Body of pancreas (tissue), 4 donors: Measurements from ENCODE around the gene CHD6. TPM values are rescaled to one million over a fixed set of nuclear protein-coding genes. Genes with fewer than 3 reads are reported as not detected.

Experiments used
- ATAC-seq: fragments of 150-250 bp; one replicate; pipeline ENCODE4 v1.9.1; 2016
- DNase-seq, 4 donors: peaks; one replicate each; pipeline ENCODE4 v3.0.0-alpha.2; 2019
- H3K27ac ChIP-seq, 4 donors: fragments of 200-600 bp; sonication (generic); 1 replicate in 3 of 4; 2 replicates in 1 of 4; pipeline versions ENCODE4 v1.5.1 to v1.6.1; 2016 to 2019; ENCODE audit warnings: mild to moderate bottlenecking in 1 of 4, mixed read lengths in 1 of 4, moderate library complexity in 1 of 4
- H3K27me3 ChIP-seq, 2 donors: fragments of 200-600 bp; sonication (generic); one replicate each; pipeline ENCODE4 v1.6.0; 2016; ENCODE audit warnings: mild to moderate bottlenecking in 1 of 2
- H3K36me3 ChIP-seq, 2 donors: fragments of 200-600 bp; sonication (generic); replicated peaks in 1 of 2; 2 replicates each; pipeline ENCODE4 v1.5.1; 2016; ENCODE audit warnings: low read depth in 2 of 2; ENCODE audit not compliant: insufficient read depth in 1 of 2
- H3K4me1 ChIP-seq: fragments of 200-600 bp; sonication (generic); one replicate; pipeline ENCODE4 v1.6.0; 2016
- H3K4me3 ChIP-seq, 2 donors: fragments of 200-600 bp; sonication (generic); 1 replicate in 1 of 2; 2 replicates in 1 of 2; pipeline ENCODE4 v1.5.1; 2016 to 2019
- H3K9me3 ChIP-seq, 3 donors: fragments of 200-600 bp; sonication (generic); 1 replicate in 2 of 3; 2 replicates in 1 of 3; pipeline ENCODE4 v1.5.1; 2016
- POLR2A ChIP-seq, 3 donors: fragments of 450-650 bp; IDR thresholded peaks; one replicate each; pipeline ENCODE4 v1.6.1; 2016; ENCODE audit warnings: antibody characterized with exemption in 3 of 3, mild to moderate bottlenecking in 2 of 3
- WGBS, 2 donors: methylation state at CpG; one replicate each; pipeline ENCODE4 v1.1.5; 2017; 5-methylcytosine and 5-hydroxymethylcytosine counted together
- intact Hi-C: fragments of 100-400 bp; cut with DNase I; formaldehyde crosslinking; loops from one replicate; pipeline ENCODE4 v1.15.1; 2023
- total RNA-seq, 2 donors: library from RNA; depleted of rRNA; stranded (reverse); fragments of >200 nt; gene quantifications; one replicate each; pipeline ENCODE4 v1.1.0, GENCODE V29; 2016
- TF ChIP-seq, protein P1 (sequence below), 7 experiments: fragments of 450-650 bp in 4 of 7; fragments of 200-600 bp in 3 of 7; sonication (generic) in 3 of 7; IDR thresholded peaks; one replicate each; pipeline ENCODE4 v1.5.1; 2016 to 2019; ENCODE audit warnings: antibody characterized with exemption in 7 of 7

Gene CHD6
- total RNA-seq, 2 donors from 2014 or later: 21.8 to 43.5 TPM

DNA sequence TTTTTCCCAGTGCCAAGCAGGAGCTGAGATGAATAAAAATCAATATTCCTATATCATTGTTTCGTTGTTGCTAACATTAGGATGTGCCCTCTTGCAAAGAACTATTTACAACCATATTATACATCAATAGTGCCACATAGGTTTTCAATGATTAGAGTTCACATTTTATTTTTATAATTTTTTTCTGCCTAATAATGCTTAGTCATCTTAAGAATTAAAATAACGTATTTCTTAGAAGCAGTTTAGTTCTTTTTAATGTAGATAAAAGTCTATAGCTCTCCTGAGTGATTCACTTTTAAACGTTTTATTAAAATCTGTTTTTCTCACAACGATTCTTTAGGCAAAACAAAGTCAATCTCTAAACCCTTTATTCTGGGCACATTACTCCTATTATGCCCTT is 71.6 kb downstream of the CHD6 start:
- no peak for DNase-seq
- 79 to 83% methylated on average over 4 of the region's 4 CpGs for WGBS, 2 donors
- Histone ChIP-seq H3K4me1 (no peaks in the 10 kb centered on the region), H3K9me3 (no peaks in the 10 kb centered on the region), H3K27me3 (no peaks in the 10 kb centered on the region), H3K4me3 (no peak overlapping the region), H3K27ac (no peak overlapping the region), H3K36me3 (no peaks in the 10 kb centered on the region)
- TF ChIP-seq, protein P1, sequence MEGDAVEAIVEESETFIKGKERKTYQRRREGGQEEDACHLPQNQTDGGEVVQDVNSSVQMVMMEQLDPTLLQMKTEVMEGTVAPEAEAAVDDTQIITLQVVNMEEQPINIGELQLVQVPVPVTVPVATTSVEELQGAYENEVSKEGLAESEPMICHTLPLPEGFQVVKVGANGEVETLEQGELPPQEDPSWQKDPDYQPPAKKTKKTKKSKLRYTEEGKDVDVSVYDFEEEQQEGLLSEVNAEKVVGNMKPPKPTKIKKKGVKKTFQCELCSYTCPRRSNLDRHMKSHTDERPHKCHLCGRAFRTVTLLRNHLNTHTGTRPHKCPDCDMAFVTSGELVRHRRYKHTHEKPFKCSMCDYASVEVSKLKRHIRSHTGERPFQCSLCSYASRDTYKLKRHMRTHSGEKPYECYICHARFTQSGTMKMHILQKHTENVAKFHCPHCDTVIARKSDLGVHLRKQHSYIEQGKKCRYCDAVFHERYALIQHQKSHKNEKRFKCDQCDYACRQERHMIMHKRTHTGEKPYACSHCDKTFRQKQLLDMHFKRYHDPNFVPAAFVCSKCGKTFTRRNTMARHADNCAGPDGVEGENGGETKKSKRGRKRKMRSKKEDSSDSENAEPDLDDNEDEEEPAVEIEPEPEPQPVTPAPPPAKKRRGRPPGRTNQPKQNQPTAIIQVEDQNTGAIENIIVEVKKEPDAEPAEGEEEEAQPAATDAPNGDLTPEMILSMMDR (IDR thresholded peaks at IDR 0.05): no peak
- TF ChIP-seq POLR2A (IDR thresholded peaks at IDR 0.05): no peak
- no peak for ATAC-seq
- intact Hi-C loops: no loop called here

DNA sequence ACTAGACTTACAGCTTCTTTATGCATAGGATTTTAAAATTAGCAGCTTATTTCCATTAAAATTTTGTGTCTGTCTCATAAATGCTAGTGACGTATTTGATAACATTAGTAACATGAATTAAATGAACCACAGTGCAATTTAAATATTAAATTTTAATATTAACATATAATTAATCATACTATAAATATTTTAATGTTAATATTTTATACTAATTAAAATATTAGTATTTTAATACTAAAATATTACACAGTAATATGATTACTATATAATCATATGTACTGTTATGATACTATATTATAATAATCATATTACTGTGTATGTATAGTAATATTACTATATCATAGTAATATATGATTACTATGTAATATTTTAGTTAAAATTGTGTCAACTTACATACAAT is 73.7 kb downstream of the CHD6 start:
- WGBS, 2 donors: 96 to 97% methylated on average over 1 of the region's 1 CpG
- TF ChIP-seq, protein P1 (IDR thresholded peaks at IDR 0.05): no peak
- TF ChIP-seq POLR2A (IDR thresholded peaks at IDR 0.05): no peak
- no peaks in the 10 kb centered on the region for H3K9me3 ChIP-seq
- H3K4me1 ChIP-seq: no peaks in the 10 kb centered on the region
- no peak for ATAC-seq
- H3K27ac ChIP-seq: no peak overlapping the region
- no peaks in the 10 kb centered on the region for H3K36me3 ChIP-seq
- no peaks in the 10 kb centered on the region for H3K27me3 ChIP-seq
- DNase-seq: no peak
- no peak overlapping the region for H3K4me3 ChIP-seq
- intact Hi-C loops: no loop called here

DNA sequence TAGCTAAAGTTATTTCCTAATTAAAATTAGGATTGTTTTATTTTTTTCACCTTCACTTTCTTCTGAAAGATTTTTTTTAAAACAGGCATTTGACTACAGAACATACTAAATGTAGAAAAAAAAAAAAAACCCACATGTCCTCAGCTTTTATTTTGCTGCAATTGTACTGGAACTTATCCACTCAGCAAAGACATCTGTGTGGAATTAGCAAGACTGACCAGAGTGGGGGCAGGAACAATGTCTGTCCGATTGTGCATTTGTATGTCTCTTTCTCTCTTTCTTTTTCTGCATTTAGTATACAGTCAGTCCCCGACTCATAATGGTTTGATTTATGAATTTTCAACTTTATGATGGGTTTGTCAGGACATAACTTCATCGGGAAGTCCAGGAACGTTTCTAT is 77.3 kb downstream of the CHD6 start:
- 66 to 67% methylated on average over 4 of the region's 4 CpGs for WGBS, 2 donors
- intact Hi-C loops: no loop called here
- Histone ChIP-seq H3K27ac (no peak overlapping the region), H3K9me3 (no peaks in the 10 kb centered on the region), H3K36me3 (no peaks in the 10 kb centered on the region), H3K27me3 (no peaks in the 10 kb centered on the region), H3K4me1 (no peaks in the 10 kb centered on the region), H3K4me3 (no peak overlapping the region)
- DNase-seq: no peak
- no peak for ATAC-seq
- TF ChIP-seq, protein P1 (IDR thresholded peaks at IDR 0.05): no peak
- TF ChIP-seq POLR2A (IDR thresholded peaks at IDR 0.05): no peak

DNA sequence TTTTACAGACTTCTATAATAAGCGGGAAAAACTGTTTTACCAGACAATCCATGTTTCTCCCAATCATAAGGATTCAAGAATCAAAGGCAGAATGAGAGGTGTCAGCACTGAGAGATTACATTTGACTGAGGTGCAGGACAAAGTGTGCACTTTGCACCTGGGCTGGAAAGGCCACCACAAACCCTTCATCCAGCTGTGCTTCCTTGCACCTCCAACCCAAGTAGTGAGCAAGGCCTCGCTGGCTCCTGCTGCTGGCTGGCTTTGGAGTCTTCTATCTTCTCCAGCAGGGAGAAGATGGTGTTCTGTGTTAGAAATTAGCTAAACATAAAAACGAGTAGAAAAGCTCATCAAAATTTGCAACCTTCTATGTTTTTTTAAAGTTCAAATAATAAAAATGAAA is 77.7 kb downstream of the CHD6 start:
- no peak overlapping the region for H3K4me3 ChIP-seq
- WGBS, 2 donors: 71 to 80% methylated on average over 3 of the region's 3 CpGs
- no peaks in the 10 kb centered on the region for H3K9me3 ChIP-seq
- DNase-seq: no peak
- H3K27me3 ChIP-seq: no peaks in the 10 kb centered on the region
- ATAC-seq: no peak
- intact Hi-C loops: no loop called here
- H3K4me1 ChIP-seq: no peaks in the 10 kb centered on the region
- no peak overlapping the region for H3K27ac ChIP-seq
- no peaks in the 10 kb centered on the region for H3K36me3 ChIP-seq
- TF ChIP-seq POLR2A (IDR thresholded peaks at IDR 0.05): no peak
- TF ChIP-seq, protein P1 (IDR thresholded peaks at IDR 0.05): no peak

DNA sequence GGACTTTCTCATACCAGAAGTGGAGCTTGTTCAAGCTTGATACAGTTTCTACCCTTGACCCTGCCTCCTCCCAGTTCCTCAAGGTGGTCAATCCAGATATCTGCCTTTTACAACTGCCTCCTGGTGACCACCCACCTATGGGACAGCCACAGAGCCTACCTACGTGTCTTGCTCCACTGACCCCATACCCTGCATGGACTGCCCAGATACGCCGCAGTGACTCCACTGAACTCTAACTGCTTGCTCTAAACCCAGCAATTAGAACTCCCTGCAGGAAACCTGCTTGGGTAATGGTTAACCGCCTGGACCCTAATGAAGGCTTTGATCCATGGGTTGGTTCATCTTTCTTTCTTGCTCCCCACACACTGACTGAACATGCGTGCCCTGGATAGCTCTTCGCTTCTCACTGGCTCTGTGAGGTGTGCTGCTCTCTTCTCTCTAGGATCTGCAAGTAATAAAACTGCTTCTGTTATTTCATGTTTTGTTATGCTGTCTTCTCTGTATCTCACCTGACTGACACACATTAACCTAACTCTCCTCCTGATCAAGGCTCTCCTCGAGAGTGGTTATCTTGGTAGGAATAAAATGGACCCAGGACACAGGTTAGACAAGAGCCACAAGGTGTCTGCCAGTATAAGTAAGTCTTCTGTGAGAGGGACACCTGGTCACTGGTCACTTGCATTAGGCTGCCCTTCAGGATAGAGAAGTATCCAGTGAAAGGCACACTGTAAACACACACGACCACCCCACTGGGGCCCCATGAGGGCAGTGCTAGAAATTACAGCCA is 79.2 kb downstream of the CHD6 start:
- intact Hi-C loops: no loop called here

More for the DNA sequence above, 79.2 kb downstream of the CHD6 start:
- H3K27ac ChIP-seq: no peak overlapping the region
- no peak for DNase-seq
- H3K27me3 ChIP-seq: no peaks in the 10 kb centered on the region
- H3K9me3 ChIP-seq: no peaks in the 10 kb centered on the region
- 84 to 88% methylated on average over 8 of the region's 8 CpGs for WGBS, 2 donors
- TF ChIP-seq, protein P1 (IDR thresholded peaks at IDR 0.05): no peak
- no peak for TF ChIP-seq POLR2A (IDR thresholded peaks at IDR 0.05)
- H3K4me3 ChIP-seq: no peak overlapping the region
- H3K4me1 ChIP-seq: peaks cover under 1% of the 10 kb centered on the region
- ATAC-seq: no peak
- H3K36me3 ChIP-seq: no peaks in the 10 kb centered on the region
